IMR-90 (cell line): ENCODE data around the gene SLAMF9. TPM values are rescaled to one million over a fixed set of nuclear protein-coding genes. Genes with fewer than 3 reads are reported as not detected.

Experiments used
- polyA plus RNA-seq, 3 experiments: library from polyadenylated mRNA; depleted of rRNA; stranded (reverse); fragments of >200 nt; gene quantifications; 2 replicates each; pipeline ENCODE4 v1.2.3, GENCODE V29; 2012; ENCODE audit warnings: low replicate concordance in 1 of 3
- total RNA-seq: library from RNA; depleted of rRNA; stranded (reverse); fragments of >200 nt; gene quantifications from 2 replicates; pipeline ENCODE4 v1.2.3, GENCODE V29; 2012; rRNA removed

The SLAMF9 gene
- total and polyA plus RNA-seq, 2 of the 4 experiments (the other 2 are of a cell fraction) = 0.18 to 0.67 TPM

Other genes with a start within 250 kb of the SLAMF9 start
- not detected in 2 replicates for gene CRP, start 239.6 kb downstream of the SLAMF9 start, total RNA-seq
- gene CRP, start 239.6 kb downstream of the SLAMF9 start, polyA plus RNA-seq (2012; rRNA removed) = not detected in 2 replicates
- gene DUSP23, start 173.3 kb downstream of the SLAMF9 start, total RNA-seq = 4.1 and 4.2 TPM in 2 replicates
- 12.9 and 16.2 TPM in 2 replicates for gene DUSP23, start 173.3 kb downstream of the SLAMF9 start, polyA plus RNA-seq (2012; rRNA removed)
- not detected in 2 replicates for gene FCRL6, start 151.9 kb downstream of the SLAMF9 start, total RNA-seq
- not detected in 2 replicates for gene FCRL6, start 151.9 kb downstream of the SLAMF9 start, polyA plus RNA-seq (2012; rRNA removed)
- gene SLAMF8, start 127.4 kb downstream of the SLAMF9 start, total RNA-seq = not detected in 2 replicates
- gene SLAMF8, start 127.4 kb downstream of the SLAMF9 start, polyA plus RNA-seq (2012; rRNA removed) = 0.04 and 0.07 TPM in 2 replicates
- gene VSIG8, start 91.6 kb downstream of the SLAMF9 start, total RNA-seq = not detected in 2 replicates
- gene VSIG8, start 91.6 kb downstream of the SLAMF9 start, polyA plus RNA-seq (2012; rRNA removed) = not detected in 2 replicates
- 0.56 and 0.72 TPM in 2 replicates for gene CFAP45, start 54.1 kb downstream of the SLAMF9 start, total RNA-seq
- gene CFAP45, start 54.1 kb downstream of the SLAMF9 start, polyA plus RNA-seq (2012; rRNA removed) = 0.51 and 0.55 TPM in 2 replicates
- 365 and 440 TPM in 2 replicates for gene TAGLN2, start 28.7 kb downstream of the SLAMF9 start, total RNA-seq
- 634 and 646 TPM in 2 replicates for gene TAGLN2, start 28.7 kb downstream of the SLAMF9 start, polyA plus RNA-seq (2012; rRNA removed)
- not detected in 2 replicates for gene IGSF9, start 8.6 kb downstream of the SLAMF9 start, total RNA-seq
- gene IGSF9, start 8.6 kb downstream of the SLAMF9 start, polyA plus RNA-seq (2012; rRNA removed) = 0.05 and 0.07 TPM in 2 replicates
- 2.9 and 4.4 TPM in 2 replicates for gene PIGM, start 77.8 kb upstream of the SLAMF9 start, total RNA-seq
- gene PIGM, start 77.8 kb upstream of the SLAMF9 start, polyA plus RNA-seq (2012; rRNA removed) = 2.8 and 2.9 TPM in 2 replicates
- not detected in 2 replicates for gene KCNJ10, start 115.9 kb upstream of the SLAMF9 start, total RNA-seq
- not detected in 2 replicates for gene KCNJ10, start 115.9 kb upstream of the SLAMF9 start, polyA plus RNA-seq (2012; rRNA removed)
- gene KCNJ9, start 127.3 kb upstream of the SLAMF9 start, total RNA-seq = not detected in 2 replicates
- not detected in 2 replicates for gene KCNJ9, start 127.3 kb upstream of the SLAMF9 start, polyA plus RNA-seq (2012; rRNA removed)
- gene IGSF8, start 144.4 kb upstream of the SLAMF9 start, total RNA-seq = 7.5 and 8.8 TPM in 2 replicates
- gene IGSF8, start 144.4 kb upstream of the SLAMF9 start, polyA plus RNA-seq (2012; rRNA removed) = 25.2 and 26.3 TPM in 2 replicates
- gene ATP1A2, start 161.5 kb upstream of the SLAMF9 start, total RNA-seq = under 0.01 and 0.28 TPM in 2 replicates
- gene ATP1A2, start 161.5 kb upstream of the SLAMF9 start, polyA plus RNA-seq (2012; rRNA removed) = 0.14 and 0.15 TPM in 2 replicates
- not detected in 2 replicates for gene ATP1A4, start 197.4 kb upstream of the SLAMF9 start, total RNA-seq
- gene ATP1A4, start 197.4 kb upstream of the SLAMF9 start, polyA plus RNA-seq (2012; rRNA removed) = not detected in 2 replicates
- 0.18 TPM in 1 of 2 replicates, not detected in the other for gene CASQ1, start 236.3 kb upstream of the SLAMF9 start, total RNA-seq
- gene CASQ1, start 236.3 kb upstream of the SLAMF9 start, polyA plus RNA-seq (2012; rRNA removed) = 0.10 and 0.21 TPM in 2 replicates